ENCODE data around the gene MAP3K14. TPM values are rescaled to one million over a fixed set of nuclear protein-coding genes. Genes with fewer than 3 reads are reported as not detected.

The MAP3K14 gene
- total RNA-seq, 2 experiments from 2014 or later: 31.6 to 31.9 TPM

- DNase-seq: peak; percentile 65
Measured at GRCh38 chr17:45284176-45285140, 32.4 kb downstream of the MAP3K14 start.

GRCh38 chr17:45283711-45284110 lies 33.1 kb downstream of the MAP3K14 start:
- no peak overlapping the region for H3K4me3 Mint-ChIP-seq
- H3K27me3 Mint-ChIP-seq: no peaks in the 10 kb centered on the region
- intact Hi-C loops (cut with micrococcal nuclease): no loop called here
- ChIA-PET POLR2A (interaction anchor here (1.0 to 1.2 kb wide), 3 partner anchors 9 to 28 kb away, joined by 3 read pairs; no protein-coding TSS in a partner anchor), CTCF (interaction anchor here (0.6 to 3.6 kb wide), 18 partner anchors 10 to 148 kb away, joined by 3 to 20 read pairs (median 5); partner anchors contain the start of genes ACBD4 and MAP3K14)
- ATAC-seq (no peak), DNase-seq (no peak)
- H3K36me3 Mint-ChIP-seq (ENCODE audit: low read depth): peaks cover 56% of the 10 kb centered on the region
- H3K27ac Mint-ChIP-seq: peak overlapping the region; percentile 86
- H3K9me3 Mint-ChIP-seq: no peaks in the 10 kb centered on the region
- TF ChIP-seq CTCF (IDR thresholded peaks at IDR 0.05): no peak
- H3K4me1 Mint-ChIP-seq (ENCODE audit: low read depth): peaks cover 28% of the 10 kb centered on the region

More at GRCh38 chr17:45284176-45285140, 32.4 kb downstream of the MAP3K14 start:
- CTCF ChIA-PET: interaction anchor here (0.6 to 3.6 kb wide), 20 partner anchors 9 to 149 kb away, joined by 3 to 20 read pairs (median 5); partner anchors contain the start of genes ACBD4 and MAP3K14
- H3K36me3 Mint-ChIP-seq (ENCODE audit: low read depth): peaks cover 60% of the 10 kb centered on the region
- H3K27ac Mint-ChIP-seq: peak overlapping the region; percentile 86
- intact Hi-C loops (cut with micrococcal nuclease): no loop called here
- peak; percentile 60 for ATAC-seq
- H3K4me1 Mint-ChIP-seq (ENCODE audit: low read depth): peaks cover 25% of the 10 kb centered on the region
- H3K27me3 Mint-ChIP-seq: no peaks in the 10 kb centered on the region
- no peak for TF ChIP-seq CTCF (IDR thresholded peaks at IDR 0.05)
- POLR2A ChIA-PET: interaction anchor here (0.5 to 1.7 kb wide), 5 partner anchors 12 to 33 kb away, joined by 3 to 5 read pairs (median 3); no protein-coding TSS in a partner anchor
- H3K4me3 Mint-ChIP-seq: no peak overlapping the region
- H3K9me3 Mint-ChIP-seq: no peaks in the 10 kb centered on the region

- Mint-ChIP-seq H3K27me3 (no peaks in the 10 kb centered on the region), H3K27ac (peak overlapping the region; percentile 86), H3K4me3 (no peak overlapping the region), H3K36me3 (ENCODE audit: low read depth) (peaks cover 54% of the 10 kb centered on the region), H3K9me3 (no peaks in the 10 kb centered on the region), H3K4me1 (ENCODE audit: low read depth) (peaks cover 31% of the 10 kb centered on the region)
- ChIA-PET CTCF (interaction anchor here (0.8 to 3.6 kb wide), 15 partner anchors 12 to 148 kb away, joined by 3 to 20 read pairs (median 5); partner anchors contain the start of genes ACBD4 and MAP3K14), POLR2A (interaction anchor here (0.6 to 1.2 kb wide), 5 partner anchors 9 to 206 kb away, joined by 3 to 4 read pairs (median 3); no protein-coding TSS in a partner anchor)
- TF ChIP-seq CTCF (IDR thresholded peaks at IDR 0.05): no peak
- peak; percentile 81 for ATAC-seq
- intact Hi-C loops (cut with micrococcal nuclease): no loop called here
- DNase-seq: peak; percentile 48
Measured at GRCh38 chr17:45282683-45283644, 33.9 kb downstream of the MAP3K14 start.

GRCh38 chr17:45279898-45280297 lies 36.9 kb downstream of the MAP3K14 start:
- H3K9me3 Mint-ChIP-seq: no peaks in the 10 kb centered on the region
- DNase-seq (no peak), ATAC-seq (no peak)
- TF ChIP-seq CTCF (IDR thresholded peaks at IDR 0.05): no peak
- ChIA-PET POLR2A (no interaction called here), CTCF (interaction anchor here (13.2 kb wide), 1 partner anchor 109 kb away, joined by 270 read pairs; no protein-coding TSS in a partner anchor)
- H3K27me3 Mint-ChIP-seq: no peaks in the 10 kb centered on the region
- no peak overlapping the region for H3K4me3 Mint-ChIP-seq
- H3K27ac Mint-ChIP-seq: peak overlapping the region; percentile 46
- H3K4me1 Mint-ChIP-seq (ENCODE audit: low read depth): peaks cover 37% of the 10 kb centered on the region
- intact Hi-C loops (cut with micrococcal nuclease): loop anchor here (5.0 kb wide), 1 partner anchor 32 kb away; no protein-coding TSS in a partner anchor
- H3K36me3 Mint-ChIP-seq (ENCODE audit: low read depth): peaks cover 43% of the 10 kb centered on the region
